Left ventricle myocardium inferior (tissue), 1 donor: ENCODE data around the gene CRYGD. TPM values are rescaled to one million over a fixed set of nuclear protein-coding genes. Genes with fewer than 3 reads are reported as not detected.

ENCODE experiments used
- DNase-seq: peaks from one replicate; pipeline ENCODE4 v3.0.0-alpha.2; 2020
- H3K27ac ChIP-seq: fragments of 200-600 bp; replicated peaks from 2 replicates; pipeline ENCODE4 v1.8.0; 2021
- H3K27me3 ChIP-seq: fragments of 200-600 bp; 2 replicates; pipeline ENCODE4 v1.8.0; 2021; ENCODE audit warnings: low read depth
- H3K36me3 ChIP-seq: fragments of 200-600 bp; 2 replicates; pipeline ENCODE4 v1.8.0; 2021
- H3K4me1 ChIP-seq: fragments of 200-600 bp; 2 replicates; pipeline ENCODE4 v1.8.0; 2021
- H3K4me3 ChIP-seq: fragments of 200-600 bp; 2 replicates; pipeline ENCODE4 v1.8.0; 2021; ENCODE audit warnings: mild to moderate bottlenecking, moderate library complexity
- H3K9me3 ChIP-seq: fragments of 200-600 bp; replicated peaks from 2 replicates; pipeline ENCODE4 v1.8.0; 2021
- CTCF ChIP-seq: fragments of 200-600 bp; IDR thresholded peaks from 2 replicates; pipeline ENCODE4 v1.8.0; 2021; ENCODE audit warnings: antibody characterized with exemption, mild to moderate bottlenecking, borderline replicate concordance
- intact Hi-C: fragments of 100-400 bp; cut with micrococcal nuclease; formaldehyde crosslinking; loops from one replicate; pipeline ENCODE4 v1.11.0; 2022
- total RNA-seq: library from RNA; stranded (reverse); fragmentation: NEBNext Ultra II Directional; extraction: Animal tissue kit (Norgen Biotek cat#: 25700); gene quantifications from one replicate; pipeline ENCODE4 v1.2.1, GENCODE V29; 2021
- donor health status: DM: no; HTN: yes; CAD: no; lungs with severe emphysema.

CRYGD gene
- total RNA-seq, 1 donor from 2014 or later, result not detected

- no peaks in the 10 kb centered on the region for H3K27me3 ChIP-seq
- DNase-seq, result no peak
- H3K4me1 ChIP-seq, result peaks cover 14% of the 10 kb centered on the region
- no peaks in the 10 kb centered on the region for H3K36me3 ChIP-seq
- TF ChIP-seq CTCF, result no peak
- H3K9me3 ChIP-seq, result no peaks in the 10 kb centered on the region
- H3K4me3 ChIP-seq, result no peak overlapping the region
- H3K27ac ChIP-seq, result no peak overlapping the region
- intact Hi-C loops, result no loop called here
These were observed 26.5 kb downstream of the CRYGD start for GRCh38 chr2:208097801-208098200.

GRCh38 chr2:208097313-208097712, 27.0 kb downstream of the CRYGD start:
- no peak for TF ChIP-seq CTCF
- no peaks in the 10 kb centered on the region for H3K9me3 ChIP-seq
- no peak for DNase-seq
- intact Hi-C loops, result no loop called here
- no peak overlapping the region for H3K27ac ChIP-seq
- no peak overlapping the region for H3K4me3 ChIP-seq
- no peaks in the 10 kb centered on the region for H3K27me3 ChIP-seq
- H3K36me3 ChIP-seq, result no peaks in the 10 kb centered on the region
- peaks cover 14% of the 10 kb centered on the region for H3K4me1 ChIP-seq

GRCh38 chr2:208096080-208096479, 28.2 kb downstream of the CRYGD start:
- no peak for TF ChIP-seq CTCF
- DNase-seq, result no peak
- Histone ChIP-seq H3K27ac (no peak overlapping the region), H3K27me3 (no peaks in the 10 kb centered on the region), H3K36me3 (no peaks in the 10 kb centered on the region), H3K9me3 (no peaks in the 10 kb centered on the region), H3K4me3 (no peak overlapping the region), H3K4me1 (peaks cover 14% of the 10 kb centered on the region)
- intact Hi-C loops, result no loop called here

GRCh38 chr2:208093128-208093527, 31.2 kb downstream of the CRYGD start:
- peaks cover 9% of the 10 kb centered on the region for H3K9me3 ChIP-seq
- H3K36me3 ChIP-seq, result no peaks in the 10 kb centered on the region
- no peaks in the 10 kb centered on the region for H3K27me3 ChIP-seq
- H3K27ac ChIP-seq, result no peak overlapping the region
- no peak for TF ChIP-seq CTCF
- peaks cover 11% of the 10 kb centered on the region for H3K4me1 ChIP-seq
- no peak for DNase-seq
- intact Hi-C loops, result no loop called here
- no peak overlapping the region for H3K4me3 ChIP-seq

DNA sequence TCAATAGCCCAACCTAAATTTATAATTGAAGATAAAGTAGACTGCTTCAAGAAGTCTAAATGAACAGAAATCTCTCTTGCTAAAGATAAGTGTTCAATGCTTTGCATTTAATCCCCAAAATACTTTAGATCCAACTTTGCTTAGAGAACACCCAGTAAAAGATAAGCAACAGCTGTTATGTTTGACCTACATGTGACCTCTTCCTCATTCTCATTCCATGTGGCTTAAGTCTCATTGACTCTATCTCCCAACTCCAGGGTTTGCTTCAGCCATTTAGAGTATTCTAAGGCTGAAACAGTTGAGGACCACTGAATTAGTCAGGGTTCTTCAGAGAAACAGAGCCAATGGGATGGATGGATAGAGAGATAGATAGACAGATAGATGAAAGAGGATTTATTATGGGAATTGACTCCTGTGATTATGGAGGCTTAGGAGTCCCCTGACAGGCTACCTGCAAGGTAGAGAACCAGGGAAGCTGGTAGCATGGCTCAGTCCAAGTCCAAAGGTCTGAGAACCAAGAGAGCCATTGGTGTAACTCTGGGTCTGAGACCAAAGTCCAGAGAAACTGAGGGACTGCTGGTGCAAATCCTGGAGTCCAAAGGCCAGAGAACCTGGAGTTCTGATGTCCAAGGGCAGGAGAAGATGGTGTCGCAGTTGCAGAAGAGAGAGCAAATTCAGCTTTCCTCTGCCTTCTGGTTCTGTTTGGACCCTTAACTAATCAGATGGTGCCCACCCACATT, 32.1 kb downstream of the CRYGD start:
- no peak for TF ChIP-seq CTCF
- Histone ChIP-seq H3K27ac (no peak overlapping the region), H3K4me1 (peaks cover 3% of the 10 kb centered on the region), H3K4me3 (no peak overlapping the region), H3K9me3 (peaks cover 9% of the 10 kb centered on the region), H3K36me3 (no peaks in the 10 kb centered on the region), H3K27me3 (no peaks in the 10 kb centered on the region)
- DNase-seq, result no peak
- intact Hi-C loops, result no loop called here
